ENCODE data around the gene FCAMR. TPM values are rescaled to one million over a fixed set of nuclear protein-coding genes. Genes with fewer than 3 reads are reported as not detected.

FCAMR gene
- total and polyA plus RNA-seq, 2 donors (not counting 3 experiments of a cell fraction or from before 2014, with no cell fraction given): not detected

- CTCF ChIA-PET: interaction anchor here (1.0 kb wide), 1 partner anchor 9 kb away, joined by 3 read pairs; no protein-coding TSS in a partner anchor
- H3K4me1 ChIP-seq (ENCODE audit: control insufficient read depth, extremely low read depth, insufficient read depth, low read length): no peaks in the 10 kb centered on the region
- H3K4me3 ChIP-seq (replicated peaks in 1 of 3; ENCODE audit: insufficient read depth in 1 of 3, low read depth in 1 of 3, low read length in 3 of 3): no peak overlapping the region
- H2AFZ ChIP-seq (ENCODE audit: low read depth, low read length): no peak overlapping the region
- no peak overlapping the region for H3K27ac ChIP-seq (ENCODE audit: insufficient read depth, low read depth, low read length)
- POLR2A ChIA-PET: no interaction called here
- H4K20me1 ChIP-seq (replicated peaks; ENCODE audit: control insufficient read depth, extremely low read depth, insufficient read depth, low read length): no peaks in the 10 kb centered on the region
- no peak overlapping the region for H3K9ac ChIP-seq (replicated peaks; ENCODE audit: extremely low read depth, insufficient read depth, low read length)
- H3K36me3 ChIP-seq (ENCODE audit: control insufficient read depth in 2 of 2, extremely low read depth in 1 of 2, insufficient read depth in 2 of 2, low read length in 2 of 2): no peaks in the 10 kb centered on the region
- FAIRE-seq (no peak), DNase-seq (ENCODE audit: low read depth, low spot score) (no peak)
- TF ChIP-seq JUN (IDR thresholded peaks at IDR 0.05; ENCODE audit: borderline replicate concordance, insufficient read depth, insufficient read length, low read depth) (no peak), MYC (IDR thresholded peaks at IDR 0.05; ENCODE audit: low read depth, low read length) (no peak), GATA2 (IDR thresholded peaks at IDR 0.05; ENCODE audit: insufficient read depth, insufficient read length, low read depth, low read length) (no peak), POLR2AphosphoS5 (IDR thresholded peaks at IDR 0.05; ENCODE audit: insufficient read depth, low read depth, low read length) (no peak), EZH2 (IDR thresholded peaks at IDR 0.05; ENCODE audit: borderline replicate concordance, low read depth, low read length, severe bottlenecking) (no peak), FOS (IDR thresholded peaks at IDR 0.05; ENCODE audit: borderline replicate concordance, insufficient read depth, low read length) (no peak), POLR2A (IDR thresholded peaks at IDR 0.05; ENCODE audit: low read depth, low read length) (no peak)
- TF ChIP-seq, protein P1, sequence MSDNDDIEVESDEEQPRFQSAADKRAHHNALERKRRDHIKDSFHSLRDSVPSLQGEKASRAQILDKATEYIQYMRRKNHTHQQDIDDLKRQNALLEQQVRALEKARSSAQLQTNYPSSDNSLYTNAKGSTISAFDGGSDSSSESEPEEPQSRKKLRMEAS (IDR thresholded peaks at IDR 0.05; ENCODE audit: insufficient read depth, insufficient read length): no peak
- TF ChIP-seq, protein P2, sequence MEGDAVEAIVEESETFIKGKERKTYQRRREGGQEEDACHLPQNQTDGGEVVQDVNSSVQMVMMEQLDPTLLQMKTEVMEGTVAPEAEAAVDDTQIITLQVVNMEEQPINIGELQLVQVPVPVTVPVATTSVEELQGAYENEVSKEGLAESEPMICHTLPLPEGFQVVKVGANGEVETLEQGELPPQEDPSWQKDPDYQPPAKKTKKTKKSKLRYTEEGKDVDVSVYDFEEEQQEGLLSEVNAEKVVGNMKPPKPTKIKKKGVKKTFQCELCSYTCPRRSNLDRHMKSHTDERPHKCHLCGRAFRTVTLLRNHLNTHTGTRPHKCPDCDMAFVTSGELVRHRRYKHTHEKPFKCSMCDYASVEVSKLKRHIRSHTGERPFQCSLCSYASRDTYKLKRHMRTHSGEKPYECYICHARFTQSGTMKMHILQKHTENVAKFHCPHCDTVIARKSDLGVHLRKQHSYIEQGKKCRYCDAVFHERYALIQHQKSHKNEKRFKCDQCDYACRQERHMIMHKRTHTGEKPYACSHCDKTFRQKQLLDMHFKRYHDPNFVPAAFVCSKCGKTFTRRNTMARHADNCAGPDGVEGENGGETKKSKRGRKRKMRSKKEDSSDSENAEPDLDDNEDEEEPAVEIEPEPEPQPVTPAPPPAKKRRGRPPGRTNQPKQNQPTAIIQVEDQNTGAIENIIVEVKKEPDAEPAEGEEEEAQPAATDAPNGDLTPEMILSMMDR (IDR thresholded peaks at IDR 0.05; ENCODE audit: extremely low read depth in 1 of 2, insufficient read depth in 1 of 2, low read depth in 1 of 2, low read length in 2 of 2): no peak
- no peaks in the 10 kb centered on the region for H3K9me1 ChIP-seq (replicated peaks; ENCODE audit: control insufficient read depth, extremely low read depth, insufficient read depth, low read length)
- H3K79me2 ChIP-seq (ENCODE audit: control insufficient read depth, insufficient read depth, low read length): no peaks in the 10 kb centered on the region
- H3K9me3 ChIP-seq (replicated peaks; ENCODE audit: control insufficient read depth, insufficient read depth, low read length): no peaks in the 10 kb centered on the region
- intact Hi-C loops (cut with micrococcal nuclease) (no loop called here), dilution Hi-C loops (cut with MboI; ENCODE audit: extremely low pct_ligation_motif_present, low sequenced_read_pairs) (no loop called here)
- no peak overlapping the region for H3K4me2 ChIP-seq (ENCODE audit: insufficient read depth, low read length)
- no TSS peak for BruUV-seq (replicated peaks)
- peaks cover 11 to 13% of the 10 kb centered on the region in 2 experiments for H3K27me3 ChIP-seq (ENCODE audit: control insufficient read depth in 2 of 2, insufficient read depth in 2 of 2, low read length in 2 of 2)
Observed at GRCh38 chr1:206985162-206985749, 15.0 kb upstream of the FCAMR start.

Measured in endothelial cell of umbilical vein (primary cell).